SK-N-SH (cell line): Measurements from ENCODE around the gene TMEM115. TPM values are rescaled to one million over a fixed set of nuclear protein-coding genes. Genes with fewer than 3 reads are reported as not detected.

Experiments
- CTCF ChIA-PET: fragments of 300-600, 350-600 bp; formaldehyde crosslinking; extraction: SDS; loops from one replicate; lab custom pipeline; 2021; lab: Yijun Ruan, JAX
- POLR2A ChIA-PET: fragments of 350-600 bp; sonication (Branson Sonifier 250); formaldehyde crosslinking; extraction: SDS; loops from one replicate; lab custom pipeline; 2020; ENCODE audit warnings: antibody characterized with exemption, inconsistent platforms; lab: Yijun Ruan, JAX
- DNase-seq: peaks from one replicate; pipeline ENCODE4 v3.0.0; 2012
- H2AFZ ChIP-seq: fragments of 200-600 bp; sonication (generic); 2 replicates; pipeline ENCODE4 v1.8.1; 2016; ENCODE audit warnings: antibody characterized with exemption, mild to moderate bottlenecking, low read depth
- H3F3A ChIP-seq: fragments of 200-600 bp; sonication (generic); replicated peaks from 2 replicates; pipeline ENCODE3; 2016; ENCODE audit warnings: antibody characterized with exemption, mild to moderate bottlenecking; ENCODE audit not compliant: insufficient read depth
- H3K27ac ChIP-seq, 2 experiments: fragments of 200-500 bp in 1 of 2; fragments of 200-600 bp in 1 of 2; sonication (Bioruptor generic) in 1 of 2; sonication (generic), shearing (Covaris generic) in 1 of 2; 2 replicates each; pipeline versions ENCODE4 v1.5.1 to v1.6.1; 2014 to 2016; ENCODE audit warnings: low read depth in 2 of 2, inconsistent platforms in 1 of 2, low read length in 1 of 2, mild to moderate bottlenecking in 1 of 2, mixed read lengths in 1 of 2
- H3K27me3 ChIP-seq: fragments of 200-600 bp; sonication (generic), shearing (Covaris generic); 2 replicates; pipeline ENCODE4 v1.6.1; 2016; ENCODE audit warnings: mixed run types; ENCODE audit not compliant: insufficient read depth
- H3K36me3 ChIP-seq, 2 experiments: fragments of 200-500 bp in 1 of 2; fragments of 200-600 bp in 1 of 2; sonication (Bioruptor generic) in 1 of 2; sonication (generic) in 1 of 2; replicated peaks in 1 of 2; 2 replicates each; pipeline versions ENCODE3 to v1.5.1; 2014 to 2016; ENCODE audit warnings: low read length in 1 of 2, mild to moderate bottlenecking in 1 of 2; ENCODE audit not compliant: insufficient read depth in 2 of 2, control insufficient read depth in 1 of 2
- H3K4me1 ChIP-seq, 2 experiments: fragments of 200-500 bp in 1 of 2; fragments of 200-600 bp in 1 of 2; sonication (Bioruptor generic) in 1 of 2; sonication (generic), shearing (Covaris generic) in 1 of 2; 2 replicates each; pipeline versions ENCODE4 v1.5.1 to v1.6.1; 2014 to 2016; ENCODE audit warnings: low read depth in 1 of 2, low read length in 1 of 2, mixed run types in 1 of 2; ENCODE audit not compliant: insufficient read depth in 2 of 2, control insufficient read depth in 1 of 2
- H3K4me2 ChIP-seq: fragments of 200-600 bp; sonication (generic), shearing (Covaris generic); 2 replicates; pipeline ENCODE4 v1.6.1; 2017; ENCODE audit warnings: mixed run types
- H3K4me3 ChIP-seq, 2 experiments: fragments of 200-500 bp in 1 of 2; fragments of 200-600 bp in 1 of 2; sonication (Bioruptor generic) in 1 of 2; sonication (generic), shearing (Covaris generic) in 1 of 2; 2 replicates each; pipeline versions ENCODE4 v1.5.1 to v1.8.1; 2014 to 2016; ENCODE audit warnings: low read depth in 2 of 2, inconsistent platforms in 1 of 2, low read length in 1 of 2, mild to moderate bottlenecking in 1 of 2, mixed read lengths in 1 of 2, moderate library complexity in 1 of 2
- H3K79me2 ChIP-seq: fragments of 200-600 bp; sonication (generic); 2 replicates; pipeline ENCODE4 v1.8.1; 2017; ENCODE audit warnings: mild to moderate bottlenecking; ENCODE audit not compliant: insufficient read depth
- H3K9ac ChIP-seq: fragments of 200-600 bp; sonication (generic); 2 replicates; pipeline ENCODE4 v1.6.1; 2017; ENCODE audit warnings: mixed run types
- H3K9me2 ChIP-seq: fragments of 200-600 bp; sonication (generic); 2 replicates; pipeline ENCODE4 v1.6.1; 2017; ENCODE audit warnings: mixed run types
- H3K9me3 ChIP-seq: fragments of 200-600 bp; sonication (generic); 2 replicates; pipeline ENCODE4 v1.6.1; 2017; ENCODE audit warnings: mixed run types, mild to moderate bottlenecking, moderate library complexity
- H4K20me1 ChIP-seq: fragments of 200-600 bp; sonication (generic); 2 replicates; pipeline ENCODE4 v1.6.1; 2017; ENCODE audit warnings: mild to moderate bottlenecking, mixed run types; ENCODE audit not compliant: insufficient read depth
- CHD2 ChIP-seq: fragments of 150-350 bp; IDR thresholded peaks from 2 replicates; pipeline ENCODE4 v1.6.1; 2018; ENCODE audit warnings: low read length; ENCODE audit not compliant: partially characterized antibody
- ELF1 ChIP-seq: IDR thresholded peaks from 2 replicates; pipeline ENCODE4 v1.4.0; 2012
- EZH2phosphoT487 ChIP-seq: fragments of 200-600 bp; sonication (generic); IDR thresholded peaks from 2 replicates; pipeline ENCODE4 v1.6.1; 2017; ENCODE audit warnings: low read depth, mixed run types, mild to moderate bottlenecking, antibody characterized with exemption, moderate library complexity, borderline replicate concordance
- FOXJ3 ChIP-seq: sonication (generic); formaldehyde crosslinking; IDR thresholded peaks from 2 replicates; pipeline ENCODE4 v1.5.1; 2020; ENCODE audit warnings: mild to moderate bottlenecking, missing genetic modification reagents
- GABPA ChIP-seq: IDR thresholded peaks from 2 replicates; pipeline ENCODE4 v1.4.0; 2012; ENCODE audit warnings: low read depth, mild to moderate bottlenecking
- MXI1 ChIP-seq: IDR thresholded peaks from 2 replicates; pipeline ENCODE4 v1.6.1; 2012; ENCODE audit warnings: mild to moderate bottlenecking, low read depth, low read length, improper control_type of control experiment
- NFIC ChIP-seq: IDR thresholded peaks from 2 replicates; pipeline ENCODE4 v1.4.0; 2012; ENCODE audit warnings: borderline replicate concordance
- POLR2AphosphoS5 ChIP-seq: IDR thresholded peaks from 2 replicates; pipeline ENCODE4 v1.6.1; 2012; ENCODE audit warnings: low read depth, low read length
- RFX5 ChIP-seq: IDR thresholded peaks from 2 replicates; pipeline ENCODE4 v1.6.1; 2012; ENCODE audit warnings: mild to moderate bottlenecking, improper control_type of control experiment, low read length
- SIN3A ChIP-seq: IDR thresholded peaks from 2 replicates; pipeline ENCODE4 v1.6.1; 2012; ENCODE audit warnings: low read depth, mild to moderate bottlenecking, low read length, moderate library complexity, borderline replicate concordance
- TAF1 ChIP-seq: IDR thresholded peaks from 2 replicates; pipeline ENCODE4 v1.6.1; 2012; ENCODE audit warnings: low read depth, mild to moderate bottlenecking, low read length, moderate library complexity, borderline replicate concordance
- YY1 ChIP-seq: IDR thresholded peaks from 2 replicates; pipeline ENCODE4 v1.4.0; 2012; ENCODE audit warnings: low read depth, mild to moderate bottlenecking
- WGBS: methylation state at CpG from one replicate; pipeline ENCODE4 v1.1.6; 2017; ENCODE audit warnings: low lambda C conversion rate; 5-methylcytosine and 5-hydroxymethylcytosine counted together
- polyA plus RNA-seq, 3 experiments: library from polyadenylated mRNA; depleted of rRNA; stranded (reverse); fragments of >200 nt; gene quantifications; 2 replicates each; pipeline ENCODE4 v1.2.3, GENCODE V29; 2012
- TF ChIP-seq, protein P1 (sequence below): IDR thresholded peaks from 2 replicates; pipeline ENCODE4 v1.4.0; 2012; ENCODE audit warnings: low read depth

TMEM115 gene
- polyA plus RNA-seq, 1 of the 3 experiments (the other 2 are of a cell fraction): 47.8 TPM

- Histone ChIP-seq H3K9me3 (no peaks in the 10 kb centered on the region), H3K27me3 (no peaks in the 10 kb centered on the region), H4K20me1 (peaks cover 52% of the 10 kb centered on the region), H3F3A (no peaks in the 10 kb centered on the region), H3K4me2 (peak overlapping the region; percentile 94), H3K9ac (peak overlapping the region; percentile 87), H3K4me3 (peak overlapping the region; percentile 77 to 95), H2AFZ (no peak overlapping the region), H3K27ac (peak overlapping the region; percentile 60 to 84; a peak in 3 of 4 replicates), H3K4me1 (peaks cover 8 to 49% of the 10 kb centered on the region in 2 experiments; a peak in 2 of 4 replicates), H3K9me2 (no peaks in the 10 kb centered on the region), H3K36me3 (peaks cover 20 to 41% of the 10 kb centered on the region in 2 experiments), H3K79me2 (peaks cover 59% of the 10 kb centered on the region)
- DNase-seq: no peak
- ChIA-PET CTCF (interaction anchor here (4.0 to 6.4 kb wide), 2 partner anchors 32 to 69 kb away, joined by 33 to 57 read pairs; no protein-coding TSS in a partner anchor), POLR2A (interaction anchor here (0.9 to 2.1 kb wide), 2 partner anchors 14 to 33 kb away, joined by 3 to 9 read pairs; no protein-coding TSS in a partner anchor)
- 9% methylated on average over 8 of the region's 24 CpGs for WGBS
- TF ChIP-seq FOXJ3 (CRISPR knock-in tag) (no peak), POLR2AphosphoS5 (no peak), SIN3A (no peak), NFIC (no peak), RFX5 (no peak), CHD2 (no peak), TAF1 (no peak), ELF1 (no peak), YY1 (no peak), GABPA (no peak)
- TF ChIP-seq, protein P1, sequence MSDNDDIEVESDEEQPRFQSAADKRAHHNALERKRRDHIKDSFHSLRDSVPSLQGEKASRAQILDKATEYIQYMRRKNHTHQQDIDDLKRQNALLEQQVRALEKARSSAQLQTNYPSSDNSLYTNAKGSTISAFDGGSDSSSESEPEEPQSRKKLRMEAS: no peak
Observed at GRCh38 chr3:50358355-50358910, 888 bp downstream of the TMEM115 start.

- WGBS: 13% methylated on average over 1 of the region's 1 CpG
Observed at GRCh38 chr3:50357481-50357880, 1.8 kb downstream of the TMEM115 start.

More at GRCh38 chr3:50357481-50357880, 1.8 kb downstream of the TMEM115 start:
- Histone ChIP-seq H3K9me2 (no peaks in the 10 kb centered on the region), H4K20me1 (peaks cover 57% of the 10 kb centered on the region), H3F3A (peaks cover 6% of the 10 kb centered on the region), H3K79me2 (peaks cover 68% of the 10 kb centered on the region), H3K27ac (peak overlapping the region in 1 of 2 experiments; percentile 84; a peak in 2 of 4 replicates), H3K36me3 (peaks cover 21 to 45% of the 10 kb centered on the region in 2 experiments), H3K4me2 (peak overlapping the region; percentile 94), H3K4me1 (peaks cover 8 to 52% of the 10 kb centered on the region in 2 experiments; a peak in 2 of 4 replicates), H3K4me3 (peak overlapping the region; percentile 77 to 95), H2AFZ (no peak overlapping the region), H3K27me3 (no peaks in the 10 kb centered on the region), H3K9me3 (no peaks in the 10 kb centered on the region), H3K9ac (peak overlapping the region; percentile 87)
- no peak for DNase-seq
- no peak for TF ChIP-seq NFIC
- TF ChIP-seq MXI1: peak; percentile 29; the same call in 1 of the 2 replicates
- no peak for TF ChIP-seq EZH2phosphoT487
- no peak for TF ChIP-seq YY1
- ChIA-PET POLR2A (interaction anchor here (1.5 to 2.1 kb wide), 2 partner anchors 12 to 34 kb away, joined by 5 to 9 read pairs; no protein-coding TSS in a partner anchor), CTCF (interaction anchor here (0.8 to 6.4 kb wide), 12 partner anchors 10 to 1032 kb away, joined by 3 to 57 read pairs (median 14); partner anchors contain the start of gene ZMYND10)
